Natural killer cell (primary cell): ENCODE data around the gene GAPT. TPM values are rescaled to one million over a fixed set of nuclear protein-coding genes. Genes with fewer than 3 reads are reported as not detected.

Source experiments
- ATAC-seq, 3 donors: fragments of 150-1000 bp in 2 of 3; fragments of 200-7000 bp in 1 of 3; cut with Tn5 transposase; 1 replicate in 1 of 3; 2 replicates in 2 of 3; pipeline ENCODE4 v1.10.0; 2021; ENCODE audit warnings: mild to moderate bottlenecking in 2 of 3, moderate library complexity in 2 of 3
- DNase-seq, 2 donors: peaks; one replicate each; pipeline versions ENCODE4 v3.0.0 to v3.0.0-alpha.2; 2013 to 2021; ENCODE audit warnings: mixed read lengths in 1 of 2
- H3K27ac ChIP-seq: one replicate; pipeline ENCODE4 v1.5.1; 2013; ENCODE audit warnings: mild to moderate bottlenecking, low read length
- H3K27me3 ChIP-seq: one replicate; pipeline ENCODE4 v1.6.1; 2013; ENCODE audit warnings: low read length; ENCODE audit not compliant: control insufficient read depth, insufficient read depth
- H3K36me3 ChIP-seq: one replicate; pipeline ENCODE4 v1.6.1; 2013; ENCODE audit warnings: low read length; ENCODE audit not compliant: control insufficient read depth, insufficient read depth
- H3K4me1 ChIP-seq: one replicate; pipeline ENCODE4 v1.6.1; 2013; ENCODE audit warnings: low read length; ENCODE audit not compliant: control insufficient read depth, insufficient read depth
- H3K4me3 ChIP-seq: one replicate; pipeline ENCODE4 v1.5.1; 2013; ENCODE audit warnings: low read length
- H3K9me3 ChIP-seq: one replicate; pipeline ENCODE4 v1.6.1; 2013; ENCODE audit warnings: low read length; ENCODE audit not compliant: control insufficient read depth, insufficient read depth
- H3K27ac Mint-ChIP-seq, 2 donors: one replicate each; pipeline ENCODE4 v1.8.0; 2022; ENCODE audit warnings: mild to moderate bottlenecking in 2 of 2, mixed read lengths in 2 of 2, moderate library complexity in 1 of 2
- H3K27me3 Mint-ChIP-seq, 2 donors: one replicate each; pipeline ENCODE4 v1.8.0; 2022; ENCODE audit warnings: low read depth in 2 of 2, mixed read lengths in 2 of 2
- H3K36me3 Mint-ChIP-seq: one replicate; pipeline ENCODE4 v1.8.0; 2022; ENCODE audit warnings: mixed read lengths
- H3K4me1 Mint-ChIP-seq, 2 donors: one replicate each; pipeline ENCODE4 v1.8.0; 2022; ENCODE audit warnings: mixed read lengths in 2 of 2
- H3K4me3 Mint-ChIP-seq: one replicate; pipeline ENCODE4 v1.8.0; 2022; ENCODE audit warnings: mild to moderate bottlenecking, moderate library complexity, mixed read lengths
- H3K9me3 Mint-ChIP-seq, 2 donors: one replicate each; pipeline ENCODE4 v1.8.0; 2022; ENCODE audit warnings: mixed read lengths in 2 of 2
- CTCF ChIP-seq: fragments of 200-600 bp; IDR thresholded peaks from one replicate; pipeline ENCODE4 v1.8.0; 2022; ENCODE audit warnings: antibody characterized with exemption
- WGBS: methylation state at CpG from one replicate; pipeline ENCODE4 v1.1.7; 2013; ENCODE audit warnings: missing lambda C conversion rate; ENCODE audit not compliant: insufficient coverage; 5-methylcytosine and 5-hydroxymethylcytosine counted together
- intact Hi-C: fragments of 100-400 bp; cut with micrococcal nuclease; formaldehyde crosslinking; loops from one replicate; pipeline ENCODE4 v1.14.2; 2022
- total RNA-seq, 4 donors: library from RNA; stranded (reverse); fragments of 120-200 nt in 1 of 4; gene quantifications; one replicate each; pipeline versions ENCODE4 v1.2.3 to v1.2.4, GENCODE V29; 2013 to 2022

The GAPT gene
- total RNA-seq, 3 donors from 2014 or later (not counting 1 experiment from before 2014, with no cell fraction given): 1.7 to 6.1 (median 1.8) TPM

- Histone ChIP-seq H3K36me3 (no peaks in the 10 kb centered on the region), H3K4me3 (peak overlapping the region; percentile 47), H3K4me1 (no peaks in the 10 kb centered on the region), H3K27me3 (no peaks in the 10 kb centered on the region), H3K9me3 (no peaks in the 10 kb centered on the region), H3K27ac (no peak overlapping the region)
- no peaks in the 10 kb centered on the region for H3K9me3 Mint-ChIP-seq
- H3K27me3 Mint-ChIP-seq: peaks cover 0 to 8% of the 10 kb centered on the region in 2 donors
- intact Hi-C loops: no loop called here
- H3K4me3 Mint-ChIP-seq: no peak overlapping the region
- DNase-seq (no peak), ATAC-seq (no peak)
- TF ChIP-seq CTCF: no peak
- H3K4me1 Mint-ChIP-seq: peaks cover 0 to 4% of the 10 kb centered on the region in 2 donors
- no peaks in the 10 kb centered on the region for H3K36me3 Mint-ChIP-seq
- H3K27ac Mint-ChIP-seq: no peak overlapping the region
Observed at GRCh38 chr5:58493141-58493540, 1.9 kb downstream of the GAPT start.

- WGBS: 86% methylated on average over 3 of the region's 3 CpGs
- no peak overlapping the region for H3K4me3 Mint-ChIP-seq
- no peak overlapping the region for H3K4me3 ChIP-seq
- no peaks in the 10 kb centered on the region for H3K9me3 ChIP-seq
- intact Hi-C loops: no loop called here
- H3K4me1 ChIP-seq: no peaks in the 10 kb centered on the region
- DNase-seq: no peak
- H3K36me3 ChIP-seq: no peaks in the 10 kb centered on the region
- no peak overlapping the region for H3K27ac Mint-ChIP-seq
- H3K27me3 ChIP-seq: no peaks in the 10 kb centered on the region
- peaks cover 0 to 2% of the 10 kb centered on the region in 2 donors for H3K9me3 Mint-ChIP-seq
- H3K27me3 Mint-ChIP-seq: no peaks in the 10 kb centered on the region
- no peaks in the 10 kb centered on the region for H3K36me3 Mint-ChIP-seq
- ATAC-seq: no peak
- no peak overlapping the region for H3K27ac ChIP-seq
- H3K4me1 Mint-ChIP-seq: no peaks in the 10 kb centered on the region
- no peak for TF ChIP-seq CTCF
Observed at GRCh38 chr5:58496488-58496887, 5.3 kb downstream of the GAPT start.

GRCh38 chr5:58497386-58497785, 6.2 kb downstream of the GAPT start:
- ATAC-seq: no peak
- intact Hi-C loops: no loop called here
- Histone ChIP-seq H3K36me3 (no peaks in the 10 kb centered on the region), H3K9me3 (no peaks in the 10 kb centered on the region), H3K27ac (no peak overlapping the region), H3K4me1 (no peaks in the 10 kb centered on the region), H3K27me3 (no peaks in the 10 kb centered on the region), H3K4me3 (no peak overlapping the region)
- H3K27me3 Mint-ChIP-seq: no peaks in the 10 kb centered on the region
- no peaks in the 10 kb centered on the region for H3K4me1 Mint-ChIP-seq
- WGBS: 58% methylated on average over 5 of the region's 5 CpGs
- H3K36me3 Mint-ChIP-seq: no peaks in the 10 kb centered on the region
- TF ChIP-seq CTCF: no peak
- peaks cover 0 to 2% of the 10 kb centered on the region in 2 donors for H3K9me3 Mint-ChIP-seq
- H3K4me3 Mint-ChIP-seq: no peak overlapping the region
- no peak for DNase-seq
- H3K27ac Mint-ChIP-seq: no peak overlapping the region

GRCh38 chr5:58497921-58498320, 6.7 kb downstream of the GAPT start:
- TF ChIP-seq CTCF: no peak
- no peak overlapping the region for H3K27ac ChIP-seq
- no peak for ATAC-seq
- H3K36me3 ChIP-seq: no peaks in the 10 kb centered on the region
- H3K9me3 Mint-ChIP-seq: peaks cover 0 to 4% of the 10 kb centered on the region in 2 donors
- no peaks in the 10 kb centered on the region for H3K4me1 ChIP-seq
- no peak overlapping the region for H3K4me3 Mint-ChIP-seq
- H3K27me3 Mint-ChIP-seq: no peaks in the 10 kb centered on the region
- H3K27me3 ChIP-seq: no peaks in the 10 kb centered on the region
- intact Hi-C loops: no loop called here
- DNase-seq: no peak
- no peaks in the 10 kb centered on the region for H3K9me3 ChIP-seq
- no peak overlapping the region for H3K27ac Mint-ChIP-seq
- no peaks in the 10 kb centered on the region for H3K4me1 Mint-ChIP-seq
- H3K36me3 Mint-ChIP-seq: no peaks in the 10 kb centered on the region
- H3K4me3 ChIP-seq: no peak overlapping the region
